A549 (cell line): ENCODE results near the gene ARL15. TPM values are rescaled to one million over a fixed set of nuclear protein-coding genes. Genes with fewer than 3 reads are reported as not detected.

Source experiments
- ATAC-seq, 2 experiments: fragments of 200-7000 bp in 1 of 2; fragments of >200 bp in 1 of 2; cut with Nextera tagmentation in 1 of 2; cut with Tn5 transposase in 1 of 2; 3 replicates each; pipeline versions ENCODE4 v1.8.0 to v1.9.1; 2018 to 2020; ENCODE audit warnings: mild to moderate bottlenecking in 1 of 2, moderate library complexity in 1 of 2
- CTCF ChIA-PET: fragments of 300-600 bp; sonication (Branson Sonifier 250); formaldehyde crosslinking; extraction: SDS; loops from one replicate; lab custom pipeline; 2021; ENCODE audit warnings: antibody characterized with exemption, inconsistent platforms; lab: Yijun Ruan, JAX
- POLR2A ChIA-PET: fragments of 350-600 bp; formaldehyde crosslinking; extraction: SDS; loops from one replicate; lab custom pipeline; 2021; ENCODE audit warnings: antibody characterized with exemption, inconsistent platforms; lab: Yijun Ruan, JAX
- DNase-seq, 2 experiments: peaks; one replicate each; pipeline versions ENCODE4 v3.0.0 to v3.0.0-alpha.2; 2011 to 2016; ENCODE audit warnings: low read depth in 1 of 2, low spot score in 1 of 2
- FAIRE-seq: peaks from 2 replicates; lab custom pipeline; 2011; peaks lifted over from hg19 to GRCh38; lab: Jason Lieb, UNC
- H3K27ac ChIP-seq, 2 experiments: fragments of >200 bp; sonication (Bioruptor Twin); formaldehyde crosslinking; 3 replicates each; pipeline ENCODE4 v1.5.1; 2016 to 2017
- H3K4me1 ChIP-seq: fragments of >200 bp; sonication (Bioruptor Twin); formaldehyde crosslinking; 3 replicates; pipeline ENCODE4 v1.6.1; 2016
- H3K4me2 ChIP-seq: fragments of >200 bp; sonication (Bioruptor Twin); formaldehyde crosslinking; 3 replicates; pipeline ENCODE4 v1.6.1; 2016
- H3K4me3 ChIP-seq: fragments of >200 bp; sonication (Bioruptor Twin); formaldehyde crosslinking; 3 replicates; pipeline ENCODE4 v1.5.1; 2016
- H3K9me3 ChIP-seq: fragments of >200 bp; sonication (Bioruptor Twin); formaldehyde crosslinking; 3 replicates; pipeline ENCODE4 v1.6.1; 2016
- CBX2 ChIP-seq: fragments of 200-600 bp; sonication (generic); IDR thresholded peaks from 2 replicates; pipeline ENCODE4 v1.6.1; 2016; ENCODE audit warnings: low read depth, mild to moderate bottlenecking, borderline replicate concordance
- CEBPB ChIP-seq, 2 experiments: fragments of >200 bp in 1 of 2; sonication (Bioruptor Twin) in 1 of 2; formaldehyde crosslinking in 1 of 2; IDR thresholded peaks; 2 replicates each; pipeline ENCODE4 v1.6.1; 2012 to 2016
- CHD2 ChIP-seq: fragments of 150-350 bp; IDR thresholded peaks from 2 replicates; pipeline ENCODE4 v1.6.1; 2014; ENCODE audit warnings: low read length; ENCODE audit not compliant: partially characterized antibody
- CHD4 ChIP-seq: fragments of 200-600 bp; sonication (generic); IDR thresholded peaks from 2 replicates; pipeline ENCODE4 v1.6.1; 2016; ENCODE audit warnings: antibody characterized with exemption, mild to moderate bottlenecking, borderline replicate concordance
- FOSL2 ChIP-seq, 2 experiments: fragments of 450-650 bp in 1 of 2; fragments of >200 bp in 1 of 2; sonication (Bioruptor Twin) in 1 of 2; formaldehyde crosslinking; IDR thresholded peaks; 2 replicates each; pipeline versions ENCODE4 v1.5.0 to v1.6.1; 2016 to 2020; ENCODE audit warnings: mild to moderate bottlenecking in 1 of 2, moderate library complexity in 1 of 2
- FOXS1 ChIP-seq: fragments of 250-450 bp; sonication (Bioruptor Pico); IDR thresholded peaks from 2 replicates; pipeline ENCODE4 v1.5.0; 2020; ENCODE audit warnings: mild to moderate bottlenecking, moderate library complexity
- HDAC2 ChIP-seq: fragments of 200-600 bp; sonication (generic); IDR thresholded peaks from 2 replicates; pipeline ENCODE4 v1.6.1; 2016
- HEYL ChIP-seq: fragments of 250-450 bp; sonication (Bioruptor Pico); IDR thresholded peaks from 2 replicates; pipeline ENCODE4 v1.8.0; 2021; ENCODE audit warnings: mild to moderate bottlenecking, moderate library complexity
- HOXB5 ChIP-seq: fragments of 250-450 bp; sonication (Bioruptor Pico); IDR thresholded peaks from 2 replicates; pipeline ENCODE4 v1.5.0; 2020; ENCODE audit warnings: mild to moderate bottlenecking, moderate library complexity
- JUNB ChIP-seq: fragments of >200 bp; sonication (Bioruptor Twin); formaldehyde crosslinking; IDR thresholded peaks from 2 replicates; pipeline ENCODE4 v1.6.1; 2016
- MAFK ChIP-seq: fragments of 450-650 bp; IDR thresholded peaks from 2 replicates; pipeline ENCODE4 v1.6.1; 2014; ENCODE audit not compliant: partially characterized antibody
- MAZ ChIP-seq: fragments of 150-350 bp; IDR thresholded peaks from 2 replicates; pipeline ENCODE4 v1.6.1; 2014; ENCODE audit warnings: antibody characterized with exemption, low read depth, low read length, borderline replicate concordance
- NFE2L2 ChIP-seq: fragments of 150-350 bp; conservative IDR thresholded peaks from 2 replicates; pipeline ENCODE4 v1.6.1; 2014; ENCODE audit warnings: low read length
- NPAS2 ChIP-seq: fragments of 250-450 bp; sonication (Bioruptor Pico); IDR thresholded peaks from 2 replicates; pipeline ENCODE4 v1.8.0; 2022; ENCODE audit warnings: mild to moderate bottlenecking, moderate library complexity, borderline replicate concordance
- PHF8 ChIP-seq: fragments of 200-600 bp; sonication (generic); IDR thresholded peaks from 2 replicates; pipeline ENCODE4 v1.6.1; 2016; ENCODE audit warnings: low read depth, mild to moderate bottlenecking, antibody characterized with exemption, moderate library complexity, borderline replicate concordance
- RAD21 ChIP-seq, 2 experiments: fragments of >200 bp in 1 of 2; sonication (Bioruptor Twin) in 1 of 2; formaldehyde crosslinking in 1 of 2; IDR thresholded peaks in 1 of 2; conservative IDR thresholded peaks in 1 of 2; 2 replicates in 1 of 2; 3 replicates in 1 of 2; pipeline ENCODE4 v1.6.1; 2012 to 2018; ENCODE audit warnings: inconsistent platforms in 1 of 2
- RFX5 ChIP-seq: fragments of 450-650 bp; IDR thresholded peaks from 2 replicates; pipeline ENCODE4 v1.7.1; 2014; ENCODE audit warnings: antibody characterized with exemption, mild to moderate bottlenecking, moderate library complexity
- RNF2 ChIP-seq: fragments of 200-600 bp; sonication (generic); IDR thresholded peaks from 2 replicates; pipeline ENCODE4 v1.6.1; 2016; ENCODE audit warnings: low read depth, mild to moderate bottlenecking, antibody characterized with exemption, moderate library complexity, borderline replicate concordance
- SMC3 ChIP-seq: fragments of >200 bp; sonication (Bioruptor Twin); formaldehyde crosslinking; IDR thresholded peaks from 3 replicates; pipeline ENCODE4 v1.6.1; 2018; ENCODE audit warnings: inconsistent platforms
- TP53 ChIP-seq: fragments of 250-450 bp; sonication (Bioruptor Pico); IDR thresholded peaks from 2 replicates; pipeline ENCODE4 v1.5.0; 2021; ENCODE audit warnings: mild to moderate bottlenecking, moderate library complexity
- ZC3H11A ChIP-seq: fragments of 450-650 bp; IDR thresholded peaks from 2 replicates; pipeline ENCODE4 v1.6.1; 2014; ENCODE audit warnings: antibody characterized with exemption, mild to moderate bottlenecking
- WGBS: methylation state at CpG from one replicate; pipeline ENCODE4 v1.1.6; 2017; ENCODE audit errors: missing lambda C conversion rate; 5-methylcytosine and 5-hydroxymethylcytosine counted together
- polyA plus RNA-seq, 4 experiments: library from polyadenylated mRNA; depleted of rRNA in 3 of 4; stranded (reverse); fragments of >200 nt; fragmentation: RNase III in 1 of 4; extraction: RNeasy Plus Mini Kit Qiagen cat#74134 plus additional on column Dnase treatment in 1 of 4; gene quantifications; 2 replicates in 3 of 4; 3 replicates in 1 of 4; pipeline ENCODE4 v1.2.3, GENCODE V29; 2011 to 2017
- TF ChIP-seq, protein P1 (sequence below): fragments of 250-450 bp; sonication (Bioruptor Pico); IDR thresholded peaks from 2 replicates; pipeline ENCODE4 v1.5.0; 2020; ENCODE audit warnings: low read depth, mild to moderate bottlenecking, moderate library complexity
- TF ChIP-seq, protein P2 (sequence below): fragments of 200-600 bp; sonication (generic); IDR thresholded peaks from 2 replicates; pipeline ENCODE4 v1.6.1; 2016; ENCODE audit warnings: antibody characterized with exemption, mild to moderate bottlenecking, moderate library complexity
- TF ChIP-seq, protein P3 (sequence below): fragments of 150-350 bp; IDR thresholded peaks from 2 replicates; pipeline ENCODE4 v1.6.1; 2014; ENCODE audit warnings: low read depth, mild to moderate bottlenecking, low read length
- TF ChIP-seq, protein P4 (sequence below): fragments of 250-450 bp; sonication (Bioruptor Pico); IDR thresholded peaks from 2 replicates; pipeline ENCODE4 v1.5.0; 2021; ENCODE audit warnings: mild to moderate bottlenecking, moderate library complexity, borderline replicate concordance
- TF ChIP-seq, protein P5 (sequence below): IDR thresholded peaks from 2 replicates; pipeline ENCODE4 v1.6.1; 2012

The ARL15 gene
- polyA plus RNA-seq, 2 of the 4 experiments (the other 2 are of a cell fraction): 11.8 to 12.1 TPM

DNA sequence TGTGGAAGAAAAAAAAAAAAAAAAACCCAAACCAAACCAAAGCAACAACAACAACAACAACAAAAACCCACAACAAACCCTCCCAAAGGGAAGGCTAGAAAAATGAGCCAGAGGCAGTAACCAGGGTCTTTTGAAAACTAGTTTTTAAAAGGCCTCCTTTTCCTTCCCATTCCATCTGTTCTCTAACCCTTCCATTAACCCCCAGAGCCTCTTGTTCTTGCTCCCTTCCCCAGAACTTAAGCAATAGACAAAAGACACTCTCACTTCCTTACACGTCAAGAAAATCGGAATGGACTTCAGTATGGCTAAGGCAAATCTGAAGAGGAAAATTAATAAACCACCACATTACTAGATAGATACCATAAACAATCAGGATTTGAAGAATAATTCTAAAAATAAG lies 292.8 kb downstream of the ARL15 start:
- ATAC-seq (no peak), DNase-seq (no peak), FAIRE-seq (no peak)
- CTCF ChIA-PET: interaction anchor here (0.6 kb wide), 1 partner anchor 167 kb away, joined by 4 read pairs; no protein-coding TSS in a partner anchor
- Histone ChIP-seq H3K9me3 (peaks cover 12% of the 10 kb centered on the region), H3K4me2 (no peak overlapping the region), H3K27ac (no peak overlapping the region), H3K4me1 (peaks cover 8% of the 10 kb centered on the region; the same call in 1 of the 3 replicates), H3K4me3 (no peak overlapping the region)
- POLR2A ChIA-PET: no interaction called here
- no peak for TF ChIP-seq ZC3H11A
- no peak for TF ChIP-seq SMC3
- no peak for TF ChIP-seq HEYL (CRISPR knock-in tag)
- no peak for TF ChIP-seq TP53
- TF ChIP-seq JUNB: no peak
- no peak for TF ChIP-seq HDAC2
- TF ChIP-seq, protein P1, sequence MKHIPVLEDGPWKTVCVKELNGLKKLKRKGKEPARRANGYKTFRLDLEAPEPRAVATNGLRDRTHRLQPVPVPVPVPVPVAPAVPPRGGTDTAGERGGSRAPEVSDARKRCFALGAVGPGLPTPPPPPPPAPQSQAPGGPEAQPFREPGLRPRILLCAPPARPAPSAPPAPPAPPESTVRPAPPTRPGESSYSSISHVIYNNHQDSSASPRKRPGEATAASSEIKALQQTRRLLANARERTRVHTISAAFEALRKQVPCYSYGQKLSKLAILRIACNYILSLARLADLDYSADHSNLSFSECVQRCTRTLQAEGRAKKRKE (CRISPR knock-in tag): no peak
- no peak for TF ChIP-seq RNF2
- TF ChIP-seq, protein P2, sequence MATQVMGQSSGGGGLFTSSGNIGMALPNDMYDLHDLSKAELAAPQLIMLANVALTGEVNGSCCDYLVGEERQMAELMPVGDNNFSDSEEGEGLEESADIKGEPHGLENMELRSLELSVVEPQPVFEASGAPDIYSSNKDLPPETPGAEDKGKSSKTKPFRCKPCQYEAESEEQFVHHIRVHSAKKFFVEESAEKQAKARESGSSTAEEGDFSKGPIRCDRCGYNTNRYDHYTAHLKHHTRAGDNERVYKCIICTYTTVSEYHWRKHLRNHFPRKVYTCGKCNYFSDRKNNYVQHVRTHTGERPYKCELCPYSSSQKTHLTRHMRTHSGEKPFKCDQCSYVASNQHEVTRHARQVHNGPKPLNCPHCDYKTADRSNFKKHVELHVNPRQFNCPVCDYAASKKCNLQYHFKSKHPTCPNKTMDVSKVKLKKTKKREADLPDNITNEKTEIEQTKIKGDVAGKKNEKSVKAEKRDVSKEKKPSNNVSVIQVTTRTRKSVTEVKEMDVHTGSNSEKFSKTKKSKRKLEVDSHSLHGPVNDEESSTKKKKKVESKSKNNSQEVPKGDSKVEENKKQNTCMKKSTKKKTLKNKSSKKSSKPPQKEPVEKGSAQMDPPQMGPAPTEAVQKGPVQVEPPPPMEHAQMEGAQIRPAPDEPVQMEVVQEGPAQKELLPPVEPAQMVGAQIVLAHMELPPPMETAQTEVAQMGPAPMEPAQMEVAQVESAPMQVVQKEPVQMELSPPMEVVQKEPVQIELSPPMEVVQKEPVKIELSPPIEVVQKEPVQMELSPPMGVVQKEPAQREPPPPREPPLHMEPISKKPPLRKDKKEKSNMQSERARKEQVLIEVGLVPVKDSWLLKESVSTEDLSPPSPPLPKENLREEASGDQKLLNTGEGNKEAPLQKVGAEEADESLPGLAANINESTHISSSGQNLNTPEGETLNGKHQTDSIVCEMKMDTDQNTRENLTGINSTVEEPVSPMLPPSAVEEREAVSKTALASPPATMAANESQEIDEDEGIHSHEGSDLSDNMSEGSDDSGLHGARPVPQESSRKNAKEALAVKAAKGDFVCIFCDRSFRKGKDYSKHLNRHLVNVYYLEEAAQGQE: no peak
- TF ChIP-seq FOXS1 (CRISPR knock-in tag): no peak
- no peak for TF ChIP-seq CBX2
- TF ChIP-seq RFX5: no peak
- TF ChIP-seq MAZ: no peak
- no peak for TF ChIP-seq HOXB5
- TF ChIP-seq CHD2: no peak
- 91% methylated on average over 2 of the region's 2 CpGs for WGBS

DNA sequence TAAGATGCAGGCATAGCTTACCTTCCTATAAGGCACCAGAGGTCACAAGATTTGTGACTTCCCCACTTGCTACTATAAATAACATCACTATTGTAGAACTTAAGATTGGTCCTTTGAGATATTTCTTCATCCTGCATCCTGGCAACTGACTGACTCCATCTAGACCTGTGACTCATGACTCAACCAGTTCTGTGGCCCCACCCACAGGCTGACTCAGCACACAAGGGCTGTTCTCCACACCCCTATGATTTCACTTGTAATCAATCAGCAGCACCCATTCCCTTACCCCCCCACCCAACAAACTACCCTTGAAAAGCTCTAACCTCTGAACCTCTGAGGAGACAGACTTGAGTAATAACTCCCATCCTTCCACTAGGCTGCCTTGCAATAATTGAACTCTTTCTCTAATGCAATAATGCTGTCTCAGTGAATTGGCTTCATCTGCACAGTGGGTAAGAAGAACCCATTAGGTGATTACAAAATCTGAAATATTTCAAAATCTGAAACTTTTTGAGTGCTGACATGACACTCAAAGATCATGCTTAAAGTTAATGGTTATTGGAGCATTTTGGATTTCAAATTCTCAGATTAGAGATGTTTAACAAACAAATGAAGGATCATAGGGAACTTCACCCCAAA lies 296.7 kb downstream of the ARL15 start:
- no peak for FAIRE-seq
- TF ChIP-seq FOSL2 (IDR thresholded peaks at IDR 0.05) (peak; percentile 27; the same call in 1 of the 2 replicates), FOSL2 (CRISPR knock-in tag; IDR thresholded peaks at IDR 0.05) (peak; percentile 75), MAFK (peak; percentile 79), RFX5 (no peak)
- ChIA-PET CTCF (no interaction called here), POLR2A (no interaction called here)
- peak in 1 of 2 experiments; percentile 80 for DNase-seq
- ATAC-seq: peak; percentile 82 to 83; a peak in 5 of 6 replicates
- peak overlapping the region in 1 of 2 experiments; percentile 51; a peak in 1 of 6 replicates for H3K27ac ChIP-seq
- H3K4me1 ChIP-seq: peaks cover 16% of the 10 kb centered on the region
- no peak overlapping the region for H3K4me3 ChIP-seq
- peaks cover 12% of the 10 kb centered on the region for H3K9me3 ChIP-seq
- H3K4me2 ChIP-seq: no peak overlapping the region

DNA sequence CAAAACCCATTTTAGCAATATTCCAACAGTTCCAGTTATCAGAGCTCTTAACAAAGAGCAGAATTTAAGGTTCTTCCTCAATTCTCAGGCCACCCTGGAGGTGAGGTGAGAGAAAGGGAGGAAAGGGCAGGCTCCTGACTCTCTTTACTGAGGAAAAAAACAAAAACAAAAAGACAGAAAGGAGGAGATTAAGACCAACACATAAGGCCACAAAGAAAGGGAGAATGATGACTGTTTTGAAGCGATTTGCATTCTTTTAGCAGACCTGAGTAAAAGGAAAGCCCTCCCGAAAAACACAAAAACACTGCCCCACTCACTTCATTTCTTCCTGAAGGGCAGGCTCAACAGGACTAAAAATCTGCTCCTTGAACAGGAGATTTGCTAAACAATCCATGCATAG lies 300.5 kb downstream of the ARL15 start:
- CTCF ChIA-PET: interaction anchor here (1.0 kb wide), 1 partner anchor 22 kb away, joined by 3 read pairs; no protein-coding TSS in a partner anchor
- FAIRE-seq: no peak
- TF ChIP-seq, protein P3, sequence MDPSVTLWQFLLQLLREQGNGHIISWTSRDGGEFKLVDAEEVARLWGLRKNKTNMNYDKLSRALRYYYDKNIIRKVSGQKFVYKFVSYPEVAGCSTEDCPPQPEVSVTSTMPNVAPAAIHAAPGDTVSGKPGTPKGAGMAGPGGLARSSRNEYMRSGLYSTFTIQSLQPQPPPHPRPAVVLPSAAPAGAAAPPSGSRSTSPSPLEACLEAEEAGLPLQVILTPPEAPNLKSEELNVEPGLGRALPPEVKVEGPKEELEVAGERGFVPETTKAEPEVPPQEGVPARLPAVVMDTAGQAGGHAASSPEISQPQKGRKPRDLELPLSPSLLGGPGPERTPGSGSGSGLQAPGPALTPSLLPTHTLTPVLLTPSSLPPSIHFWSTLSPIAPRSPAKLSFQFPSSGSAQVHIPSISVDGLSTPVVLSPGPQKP: no peak
- TF ChIP-seq PHF8 (no peak), NPAS2 (CRISPR knock-in tag) (no peak), NFE2L2 (no peak), CEBPB (IDR thresholded peaks at IDR 0.05) (no peak), RAD21 (conservative IDR thresholded peaks at IDR 0.05 in 1 of 2, IDR thresholded peaks at IDR 0.05 in 1 of 2) (no peak), CHD4 (no peak)
- TF ChIP-seq, protein P4, sequence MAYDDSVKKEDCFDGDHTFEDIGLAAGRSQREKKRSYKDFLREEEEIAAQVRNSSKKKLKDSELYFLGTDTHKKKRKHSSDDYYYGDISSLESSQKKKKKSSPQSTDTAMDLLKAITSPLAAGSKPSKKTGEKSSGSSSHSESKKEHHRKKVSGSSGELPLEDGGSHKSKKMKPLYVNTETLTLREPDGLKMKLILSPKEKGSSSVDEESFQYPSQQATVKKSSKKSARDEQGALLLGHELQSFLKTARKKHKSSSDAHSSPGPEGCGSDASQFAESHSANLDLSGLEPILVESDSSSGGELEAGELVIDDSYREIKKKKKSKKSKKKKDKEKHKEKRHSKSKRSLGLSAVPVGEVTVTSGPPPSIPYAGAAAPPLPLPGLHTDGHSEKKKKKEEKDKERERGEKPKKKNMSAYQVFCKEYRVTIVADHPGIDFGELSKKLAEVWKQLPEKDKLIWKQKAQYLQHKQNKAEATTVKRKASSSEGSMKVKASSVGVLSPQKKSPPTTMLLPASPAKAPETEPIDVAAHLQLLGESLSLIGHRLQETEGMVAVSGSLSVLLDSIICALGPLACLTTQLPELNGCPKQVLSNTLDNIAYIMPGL (CRISPR knock-in tag): no peak
- TF ChIP-seq, protein P5, sequence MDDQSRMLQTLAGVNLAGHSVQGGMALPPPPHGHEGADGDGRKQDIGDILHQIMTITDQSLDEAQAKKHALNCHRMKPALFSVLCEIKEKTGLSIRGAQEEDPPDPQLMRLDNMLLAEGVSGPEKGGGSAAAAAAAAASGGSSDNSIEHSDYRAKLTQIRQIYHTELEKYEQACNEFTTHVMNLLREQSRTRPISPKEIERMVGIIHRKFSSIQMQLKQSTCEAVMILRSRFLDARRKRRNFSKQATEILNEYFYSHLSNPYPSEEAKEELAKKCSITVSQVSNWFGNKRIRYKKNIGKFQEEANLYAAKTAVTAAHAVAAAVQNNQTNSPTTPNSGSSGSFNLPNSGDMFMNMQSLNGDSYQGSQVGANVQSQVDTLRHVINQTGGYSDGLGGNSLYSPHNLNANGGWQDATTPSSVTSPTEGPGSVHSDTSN: no peak

More for the DNA sequence above, 300.5 kb downstream of the ARL15 start:
- H3K9me3 ChIP-seq: peaks cover 12% of the 10 kb centered on the region
- H3K4me1 ChIP-seq: peaks cover 43% of the 10 kb centered on the region
- DNase-seq (no peak), ATAC-seq (no peak)
- peak overlapping the region; percentile 82; the same call in 2 of the 3 replicates for H3K4me2 ChIP-seq
- POLR2A ChIA-PET: no interaction called here
- peak overlapping the region; percentile 60 to 72; a peak in 5 of 6 replicates for H3K27ac ChIP-seq
- 76% methylated on average over 2 of the region's 2 CpGs for WGBS
- no peak overlapping the region for H3K4me3 ChIP-seq
